HEK293T (cell line): ENCODE results near the gene FKBP11.

ENCODE experiments used
- BHLHE40 ChIP-seq: fragments of 450-650 bp; IDR thresholded peaks from 2 replicates; pipeline ENCODE4 v1.6.1; 2016; ENCODE audit warnings: mild to moderate bottlenecking, moderate library complexity, borderline replicate concordance
- FOXA1 ChIP-seq: fragments of 450-650 bp; IDR thresholded peaks from 2 replicates; pipeline ENCODE4 v1.6.1; 2016; ENCODE audit warnings: mild to moderate bottlenecking
- FOXM1 ChIP-seq: fragments of 450-650 bp; IDR thresholded peaks from 2 replicates; pipeline ENCODE4 v1.6.1; 2017; ENCODE audit warnings: mild to moderate bottlenecking, borderline replicate concordance
- HDGF ChIP-seq: fragments of 450-650 bp; IDR thresholded peaks from 2 replicates; pipeline ENCODE4 v1.6.1; 2017; ENCODE audit warnings: antibody characterized with exemption, borderline replicate concordance
- L3MBTL2 ChIP-seq: fragments of 450-650 bp; conservative IDR thresholded peaks from 2 replicates; pipeline ENCODE4 v1.6.1; 2016; ENCODE audit warnings: mild to moderate bottlenecking
- NFRKB ChIP-seq: fragments of 450-650 bp; IDR thresholded peaks from 2 replicates; pipeline ENCODE4 v1.6.1; 2016; ENCODE audit warnings: mild to moderate bottlenecking, moderate library complexity
- SUZ12 ChIP-seq: fragments of 450-650 bp; IDR thresholded peaks from 2 replicates; pipeline ENCODE4 v1.6.1; 2016; ENCODE audit warnings: mild to moderate bottlenecking
- ZNF384 ChIP-seq: fragments of 450-650 bp; IDR thresholded peaks from 2 replicates; pipeline ENCODE4 v1.6.1; 2016

- TF ChIP-seq BHLHE40 (no peak), NFRKB (no peak), FOXM1 (no peak), L3MBTL2 (no peak), FOXA1 (no peak), SUZ12 (no peak), HDGF (no peak), ZNF384 (no peak)
Observed at GRCh38 chr12:48970702-48971334, 45.5 kb upstream of the FKBP11 start.
